GM18520 (cell line): ENCODE results near the gene KHDRBS2.

ENCODE experiments used
- ATAC-seq: cut with Tn5 transposase; IDR thresholded peaks from one replicate; pipeline ENCODE4 v1.9.1; 2021; ENCODE audit not compliant: unreplicated experiment

KHDRBS2 gene

GRCh38 chr6:62285612-62286469 lies at the start of gene KHDRBS2:
TSS of gene KHDRBS2 (minus strand) at chr6:62286225.
- peak; percentile 100 for ATAC-seq

GRCh38 chr6:62328607-62329006 lies 42.6 kb upstream of the KHDRBS2 start:
- ATAC-seq = no peak

GRCh38 chr6:62324834-62325233 lies 38.8 kb upstream of the KHDRBS2 start:
- no peak for ATAC-seq

- ATAC-seq = no peak
These were observed 37.9 kb upstream of the KHDRBS2 start for GRCh38 chr6:62323818-62324431.

- peak; percentile 86 for ATAC-seq
These were observed 12.8 kb upstream of the KHDRBS2 start for GRCh38 chr6:62298745-62299392.

- ATAC-seq = no peak
These were observed 10.5 kb upstream of the KHDRBS2 start for GRCh38 chr6:62296541-62296940.

- ATAC-seq = no peak
These were observed 2.9 kb upstream of the KHDRBS2 start for GRCh38 chr6:62288974-62289373.

GRCh38 chr6:62288562-62288961 lies 2.5 kb upstream of the KHDRBS2 start:
- no peak for ATAC-seq

GRCh38 chr6:62286470-62286843 lies 432 bp upstream of the KHDRBS2 start:
- ATAC-seq = no peak

GRCh38 chr6:62284725-62285124 lies 1.3 kb downstream of the KHDRBS2 start:
- ATAC-seq = no peak

GRCh38 chr6:62283796-62284411 lies 2.1 kb downstream of the KHDRBS2 start:
- no peak for ATAC-seq

GRCh38 chr6:62283365-62283764 lies 2.7 kb downstream of the KHDRBS2 start:
- no peak for ATAC-seq

- ATAC-seq = no peak
These were observed 5.9 kb downstream of the KHDRBS2 start for GRCh38 chr6:62280099-62280498.

- no peak for ATAC-seq
These were observed 13.9 kb downstream of the KHDRBS2 start for GRCh38 chr6:62272114-62272513.

- ATAC-seq = no peak
These were observed 20.0 kb downstream of the KHDRBS2 start for GRCh38 chr6:62265906-62266525.

GRCh38 chr6:62262283-62262682 lies 23.7 kb downstream of the KHDRBS2 start:
- ATAC-seq = no peak

- no peak for ATAC-seq
These were observed 39.9 kb downstream of the KHDRBS2 start for GRCh38 chr6:62246087-62246486.

- ATAC-seq = no peak
These were observed 49.2 kb downstream of the KHDRBS2 start for GRCh38 chr6:62236784-62237183.

- ATAC-seq = no peak
These were observed 56.8 kb downstream of the KHDRBS2 start for GRCh38 chr6:62229231-62229630.

- ATAC-seq = no peak
These were observed 68.2 kb downstream of the KHDRBS2 start for GRCh38 chr6:62217866-62218265.

- ATAC-seq = no peak
These were observed 83.9 kb downstream of the KHDRBS2 start for GRCh38 chr6:62202078-62202477.
